H9 (cell line): ENCODE results near the gene GAB3. TPM values are rescaled to one million over a fixed set of nuclear protein-coding genes. Genes with fewer than 3 reads are reported as not detected.

ENCODE experiments used
- DNase-seq: peaks from one replicate; pipeline ENCODE4 v3.0.0-alpha.2; 2017
- H2AFZ ChIP-seq: one replicate; pipeline ENCODE4 v1.6.1; 2013; ENCODE audit warnings: mild to moderate bottlenecking, low read length, control low read depth, moderate library complexity
- H2AK5ac ChIP-seq: 2 replicates; pipeline ENCODE4 v1.6.1; 2013; ENCODE audit warnings: low read length, control low read depth, mixed read lengths; ENCODE audit not compliant: insufficient read length
- H2BK120ac ChIP-seq: one replicate; pipeline ENCODE4 v1.6.1; 2013; ENCODE audit warnings: low read depth, mild to moderate bottlenecking, low read length, control low read depth, inconsistent platforms; ENCODE audit not compliant: poor library complexity, severe bottlenecking
- H2BK12ac ChIP-seq: 2 replicates; pipeline ENCODE4 v1.6.1; 2013; ENCODE audit warnings: low read length, control low read depth, mixed read lengths, low read depth; ENCODE audit not compliant: insufficient read length
- H2BK15ac ChIP-seq: 2 replicates; pipeline ENCODE4 v1.6.1; 2013; ENCODE audit warnings: low read depth, low read length, control low read depth
- H2BK20ac ChIP-seq: one replicate; pipeline ENCODE4 v1.6.1; 2013; ENCODE audit warnings: low read depth, mild to moderate bottlenecking, low read length, control low read depth, inconsistent platforms; ENCODE audit not compliant: poor library complexity, severe bottlenecking
- H2BK5ac ChIP-seq: 2 replicates; pipeline ENCODE4 v1.6.1; 2013; ENCODE audit warnings: low read length, control low read depth, mixed read lengths; ENCODE audit not compliant: insufficient read length
- H3K14ac ChIP-seq: 2 replicates; pipeline ENCODE4 v1.6.1; 2013; ENCODE audit warnings: low read length, control low read depth; ENCODE audit not compliant: insufficient read depth
- H3K18ac ChIP-seq: 2 replicates; pipeline ENCODE4 v1.6.1; 2013; ENCODE audit warnings: low read depth, mild to moderate bottlenecking, mixed read lengths, low read length, control low read depth; ENCODE audit not compliant: insufficient read length
- H3K23ac ChIP-seq: 2 replicates; pipeline ENCODE4 v1.6.1; 2013; ENCODE audit warnings: low read length, control low read depth, mixed read lengths, low read depth; ENCODE audit not compliant: insufficient read length
- H3K23me2 ChIP-seq: 2 replicates; pipeline ENCODE4 v1.6.1; 2013; ENCODE audit warnings: low read depth, mild to moderate bottlenecking, mixed read lengths, low read length, control low read depth; ENCODE audit not compliant: insufficient read length, poor library complexity, severe bottlenecking
- H3K27ac ChIP-seq: 2 replicates; pipeline ENCODE4 v1.5.1; 2013; ENCODE audit warnings: low read length, control low read depth, mixed read lengths, low read depth; ENCODE audit not compliant: insufficient read length
- H3K27me3 ChIP-seq: 2 replicates; pipeline ENCODE4 v1.6.1; 2013; ENCODE audit warnings: low read length, control low read depth, inconsistent platforms; ENCODE audit not compliant: insufficient read depth
- H3K4ac ChIP-seq: 2 replicates; pipeline ENCODE4 v1.6.1; 2013; ENCODE audit warnings: low read depth, mild to moderate bottlenecking, control low read depth, inconsistent platforms, low read length, moderate library complexity
- H3K4me1 ChIP-seq: 2 replicates; pipeline ENCODE4 v1.6.1; 2013; ENCODE audit warnings: low read length, control low read depth, inconsistent platforms; ENCODE audit not compliant: insufficient read depth
- H3K4me2 ChIP-seq: 2 replicates; pipeline ENCODE4 v1.6.1; 2013; ENCODE audit warnings: low read length, control low read depth, mixed read lengths; ENCODE audit not compliant: insufficient read length, insufficient read depth
- H3K56ac ChIP-seq: 2 replicates; pipeline ENCODE4 v1.6.1; 2013; ENCODE audit warnings: low read depth, mild to moderate bottlenecking, mixed read lengths, low read length, control low read depth; ENCODE audit not compliant: insufficient read length
- H3K79me1 ChIP-seq: 2 replicates; pipeline ENCODE4 v1.6.1; 2013; ENCODE audit warnings: low read depth, mild to moderate bottlenecking, moderate library complexity, low read length, control low read depth, inconsistent platforms; ENCODE audit not compliant: insufficient read depth, poor library complexity, severe bottlenecking
- H3K79me2 ChIP-seq: 2 replicates; pipeline ENCODE4 v1.6.1; 2013; ENCODE audit warnings: low read length, control low read depth, inconsistent platforms; ENCODE audit not compliant: insufficient read depth
- H3K9ac ChIP-seq: 2 replicates; pipeline ENCODE4 v1.6.1; 2013; ENCODE audit warnings: low read length, control low read depth, mixed read lengths; ENCODE audit not compliant: insufficient read length; ENCODE audit errors: extremely low read depth
- H3K9me3 ChIP-seq: one replicate; pipeline ENCODE4 v1.6.1; 2013; ENCODE audit warnings: low read depth, low read length, inconsistent platforms; ENCODE audit not compliant: control insufficient read depth
- H3T11ph ChIP-seq: one replicate; pipeline ENCODE4 v1.6.1; 2013; ENCODE audit warnings: mild to moderate bottlenecking, low read length, control low read depth, inconsistent platforms
- H4K20me1 ChIP-seq: one replicate; pipeline ENCODE4 v1.6.1; 2013; ENCODE audit not compliant: control insufficient read depth, insufficient read length, insufficient read depth
- H4K5ac ChIP-seq: 2 replicates; pipeline ENCODE4 v1.6.1; 2013; ENCODE audit warnings: low read depth, mild to moderate bottlenecking, mixed read lengths, low read length, control low read depth; ENCODE audit not compliant: insufficient read length
- H4K8ac ChIP-seq: replicated peaks from 2 replicates; pipeline ENCODE4 v1.6.1; 2013; ENCODE audit warnings: low read length, control low read depth, mixed read lengths, low read depth; ENCODE audit not compliant: insufficient read length
- H4K91ac ChIP-seq: 2 replicates; pipeline ENCODE4 v1.6.1; 2013; ENCODE audit warnings: low read depth, mild to moderate bottlenecking, moderate library complexity, mixed read lengths, low read length, control low read depth; ENCODE audit not compliant: insufficient read length
- H3K27ac Mint-ChIP-seq, 3 experiments: 2 replicates in 2 of 3; 3 replicates in 1 of 3; pipeline ENCODE4 v1.8.0; 2020 to 2021; ENCODE audit warnings: mixed read lengths in 3 of 3, mild to moderate bottlenecking in 1 of 3, moderate library complexity in 1 of 3
- H3K27me3 Mint-ChIP-seq: 2 replicates; pipeline ENCODE4 v1.8.0; 2021; ENCODE audit warnings: low read depth, mild to moderate bottlenecking, moderate library complexity, mixed read lengths
- H3K36me3 Mint-ChIP-seq, 3 experiments: 2 replicates in 2 of 3; 3 replicates in 1 of 3; pipeline ENCODE4 v1.8.0; 2020 to 2021; ENCODE audit warnings: low read depth in 3 of 3, mixed read lengths in 3 of 3; ENCODE audit not compliant: insufficient read depth in 1 of 3
- H3K4me1 Mint-ChIP-seq, 2 experiments: 2 replicates each; pipeline ENCODE4 v1.8.0; 2020; ENCODE audit warnings: mixed read lengths in 2 of 2
- H3K4me3 Mint-ChIP-seq, 2 experiments: 2 replicates in 1 of 2; 3 replicates in 1 of 2; pipeline ENCODE4 v1.8.0; 2020 to 2021; ENCODE audit warnings: mild to moderate bottlenecking in 2 of 2, mixed read lengths in 2 of 2, moderate library complexity in 1 of 2
- H3K9me3 Mint-ChIP-seq, 2 experiments: 2 replicates in 1 of 2; 3 replicates in 1 of 2; pipeline ENCODE4 v1.8.0; 2020; ENCODE audit warnings: mild to moderate bottlenecking in 2 of 2, mixed read lengths in 2 of 2, moderate library complexity in 1 of 2
- WGBS: extraction: QIAGEN DNeasy Blood & Tissue Kit; methylation state at CpG from one replicate; pipeline ENCODE4 v1.1.7; 2013; ENCODE audit warnings: missing lambda C conversion rate, low lambda C conversion rate, mixed read lengths; ENCODE audit not compliant: insufficient read length; ENCODE audit errors: extremely low coverage; 5-methylcytosine and 5-hydroxymethylcytosine counted together
- total RNA-seq: library from RNA; stranded (reverse); gene quantifications from 2 replicates; pipeline ENCODE4 v1.2.1, GENCODE V29; 2021
- TF ChIP-seq, protein P1 (sequence below): fragments of 200-600 bp; sonication (generic); conservative IDR thresholded peaks from 3 replicates; pipeline ENCODE4 v1.8.0; 2021; ENCODE audit warnings: antibody characterized with exemption, mild to moderate bottlenecking

The GAB3 gene
- total RNA-seq, 1 experiment from 2014 or later: 0.46 TPM

GRCh38 chrX:154795016-154795415 is 44.1 kb upstream of the GAB3 start:
- H4K91ac ChIP-seq: no peak overlapping the region
- Mint-ChIP-seq H3K4me3 (no peak overlapping the region), H3K27me3 (peaks cover 4% of the 10 kb centered on the region; the same call in 1 of the 2 replicates), H3K9me3 (peaks cover 68 to 73% of the 10 kb centered on the region in 2 experiments), H3K27ac (no peak overlapping the region), H3K4me1 (peaks cover 14 to 17% of the 10 kb centered on the region in 2 experiments), H3K36me3 (peaks cover 0 to 12% (median 9%) of the 10 kb centered on the region in 3 experiments; a peak in 5 of 7 replicates)
- H2AFZ ChIP-seq: no peak overlapping the region
- H3K4me2 ChIP-seq: no peak overlapping the region
- H2AK5ac ChIP-seq: no peak overlapping the region
- H2BK5ac ChIP-seq: no peak overlapping the region
- no peak overlapping the region for H2BK15ac ChIP-seq
- no peak overlapping the region for H2BK120ac ChIP-seq
- no peak overlapping the region for H2BK20ac ChIP-seq
- H3K9ac ChIP-seq: no peak overlapping the region
- TF ChIP-seq, protein P1, sequence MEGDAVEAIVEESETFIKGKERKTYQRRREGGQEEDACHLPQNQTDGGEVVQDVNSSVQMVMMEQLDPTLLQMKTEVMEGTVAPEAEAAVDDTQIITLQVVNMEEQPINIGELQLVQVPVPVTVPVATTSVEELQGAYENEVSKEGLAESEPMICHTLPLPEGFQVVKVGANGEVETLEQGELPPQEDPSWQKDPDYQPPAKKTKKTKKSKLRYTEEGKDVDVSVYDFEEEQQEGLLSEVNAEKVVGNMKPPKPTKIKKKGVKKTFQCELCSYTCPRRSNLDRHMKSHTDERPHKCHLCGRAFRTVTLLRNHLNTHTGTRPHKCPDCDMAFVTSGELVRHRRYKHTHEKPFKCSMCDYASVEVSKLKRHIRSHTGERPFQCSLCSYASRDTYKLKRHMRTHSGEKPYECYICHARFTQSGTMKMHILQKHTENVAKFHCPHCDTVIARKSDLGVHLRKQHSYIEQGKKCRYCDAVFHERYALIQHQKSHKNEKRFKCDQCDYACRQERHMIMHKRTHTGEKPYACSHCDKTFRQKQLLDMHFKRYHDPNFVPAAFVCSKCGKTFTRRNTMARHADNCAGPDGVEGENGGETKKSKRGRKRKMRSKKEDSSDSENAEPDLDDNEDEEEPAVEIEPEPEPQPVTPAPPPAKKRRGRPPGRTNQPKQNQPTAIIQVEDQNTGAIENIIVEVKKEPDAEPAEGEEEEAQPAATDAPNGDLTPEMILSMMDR: no peak
- H3K56ac ChIP-seq: no peak overlapping the region
- peaks cover 3% of the 10 kb centered on the region for H3K23me2 ChIP-seq
- H4K20me1 ChIP-seq: no peaks in the 10 kb centered on the region
- H3K23ac ChIP-seq: no peak overlapping the region
- H3K79me2 ChIP-seq: no peaks in the 10 kb centered on the region; the same call in 1 of the 2 replicates
- H3K27ac ChIP-seq: no peak overlapping the region
- no peaks in the 10 kb centered on the region for H3K79me1 ChIP-seq
- no peak overlapping the region for H3T11ph ChIP-seq
- no peak overlapping the region for H3K14ac ChIP-seq
- H3K9me3 ChIP-seq: peaks cover 40% of the 10 kb centered on the region
- no peak overlapping the region for H3K4ac ChIP-seq
- H4K5ac ChIP-seq: no peak overlapping the region
- H4K8ac ChIP-seq: no peak overlapping the region
- H3K27me3 ChIP-seq: no peaks in the 10 kb centered on the region
- no peak for DNase-seq
- H2BK12ac ChIP-seq: no peak overlapping the region
- no peak overlapping the region for H3K18ac ChIP-seq
- H3K4me1 ChIP-seq: no peaks in the 10 kb centered on the region; the same call in 1 of the 2 replicates
- WGBS: no CpG with 5 or more reads among the region's 2 CpGs
